D341Med (cell line): ENCODE measurements around the gene GJB6.

Experiments used
- DNase-seq: peaks from one replicate; pipeline ENCODE4 v3.0.0; 2012; ENCODE audit warnings: low spot score

GJB6 gene

DNA sequence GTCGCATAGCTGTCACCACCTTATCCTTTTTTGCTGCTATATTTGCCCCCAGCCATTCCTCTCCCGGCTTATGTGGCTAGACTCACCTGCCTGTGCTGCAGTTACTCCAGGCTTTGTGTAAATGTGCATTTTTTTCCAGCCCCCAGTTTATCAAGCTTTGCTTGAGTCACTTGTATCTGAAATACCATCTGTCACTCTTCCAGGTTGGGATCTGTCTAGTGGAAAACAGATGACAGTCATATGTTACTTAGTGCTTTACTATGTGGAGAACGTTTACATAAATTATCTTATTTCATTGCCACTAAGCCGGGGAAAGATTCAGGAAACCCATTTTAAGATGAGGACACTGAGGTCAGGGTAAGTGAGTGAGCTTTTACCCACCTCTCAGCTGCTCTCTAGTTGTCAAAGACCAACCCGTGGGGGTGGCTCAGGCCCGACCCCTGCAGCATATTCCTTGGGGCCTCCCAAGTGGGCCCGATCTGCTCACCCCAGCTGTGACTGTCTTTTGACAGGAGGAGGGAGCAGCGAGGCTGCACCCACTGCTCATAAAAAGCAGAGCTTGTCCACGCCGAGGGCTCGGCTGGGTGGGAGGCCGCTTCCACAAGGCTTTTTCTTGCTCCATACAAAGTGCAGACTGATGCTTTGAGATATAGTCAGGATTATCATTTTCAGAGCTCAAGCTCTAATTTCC, 46.6 kb downstream of the GJB6 start:
- DNase-seq, result no peak

DNA sequence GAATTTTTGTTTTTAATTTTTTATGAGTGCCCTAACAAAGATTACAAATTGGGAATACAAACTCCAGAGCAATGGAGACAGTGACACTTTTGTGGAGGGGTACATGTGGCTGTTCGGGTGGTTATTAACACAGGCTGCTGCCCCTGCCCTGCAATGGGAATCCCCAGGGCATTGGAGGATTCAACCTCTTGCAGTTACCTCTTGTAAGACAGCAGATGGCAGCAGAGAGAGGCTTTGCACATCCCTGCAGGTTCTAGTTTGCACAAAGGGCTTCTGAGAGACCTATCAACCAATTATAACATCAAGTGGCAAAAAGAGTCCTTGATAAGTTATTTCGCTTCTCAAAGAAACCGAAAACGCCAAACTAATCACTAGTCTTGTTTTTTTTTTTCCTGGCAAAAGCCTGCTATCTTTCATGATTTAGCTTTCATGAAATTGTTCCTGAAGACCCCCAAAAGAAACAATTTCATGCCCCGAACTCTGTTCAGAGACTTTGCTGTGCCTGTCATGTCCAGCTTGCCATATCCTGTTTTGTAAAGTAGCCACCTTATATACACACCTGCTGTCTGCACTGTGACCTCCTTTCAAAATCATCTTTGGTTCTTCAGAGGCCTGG, 49.8 kb downstream of the GJB6 start:
- peak; percentile 81 for DNase-seq

GRCh38 chr13:20181188-20181587, 50.9 kb downstream of the GJB6 start:
- no peak for DNase-seq

DNA sequence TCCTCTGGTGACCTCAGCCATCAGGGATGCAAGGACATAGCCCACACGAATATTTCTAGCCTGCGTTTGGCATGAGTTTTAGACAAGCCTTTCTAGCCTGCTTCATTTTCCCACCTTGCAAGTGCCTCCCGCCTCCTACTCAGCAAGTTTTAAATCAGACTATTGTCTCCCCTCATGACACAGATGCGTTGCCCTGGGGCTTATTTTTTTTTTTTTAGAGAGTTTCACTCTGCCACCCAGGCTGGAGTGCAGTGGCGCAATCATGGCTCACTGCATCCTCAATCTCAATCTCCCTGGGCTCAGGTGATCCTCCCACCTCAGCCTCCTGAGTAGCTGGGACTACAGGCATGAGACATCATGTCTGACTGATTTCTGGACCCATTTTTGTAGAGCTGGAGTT, 54.0 kb downstream of the GJB6 start:
- no peak for DNase-seq

DNA sequence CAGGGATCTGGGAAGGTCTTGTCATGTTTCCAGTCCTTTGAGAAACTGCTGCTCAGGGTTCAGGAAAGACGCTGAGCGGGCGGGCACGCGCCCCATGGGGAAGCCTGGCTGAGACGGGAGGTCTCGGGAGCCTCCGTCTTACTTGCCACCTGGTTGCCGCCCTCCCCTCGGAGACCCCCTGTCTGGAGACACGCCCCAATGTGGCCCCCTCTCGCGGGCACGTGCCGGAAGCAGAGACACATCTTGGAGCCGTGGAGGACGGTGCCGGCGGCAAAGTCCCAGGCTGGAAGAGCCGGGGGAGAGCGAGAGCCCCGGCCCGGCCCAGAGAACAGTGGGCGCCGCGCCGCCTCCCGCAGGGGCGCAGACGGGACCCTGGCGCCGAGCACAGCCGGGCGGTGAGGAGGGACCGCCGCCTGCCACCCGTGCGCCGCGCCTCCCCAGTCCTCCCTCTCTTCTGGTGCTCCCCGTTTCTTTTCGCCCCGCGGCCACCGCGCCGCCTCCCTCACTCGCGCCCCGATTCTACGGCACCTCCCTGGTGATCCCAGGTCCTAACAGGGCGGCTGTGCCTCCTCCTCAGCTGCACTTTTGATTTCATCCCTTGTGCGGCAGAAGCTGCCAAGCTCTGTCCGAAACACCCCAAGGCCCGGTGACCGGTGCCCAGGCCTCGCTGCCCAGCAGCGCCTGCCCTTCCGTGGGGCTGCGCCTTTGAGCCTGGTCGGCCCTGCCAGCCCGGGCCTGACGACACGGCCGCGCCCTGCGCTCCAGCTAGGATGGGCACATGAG, 54.9 kb downstream of the GJB6 start:
- no peak for DNase-seq

DNA sequence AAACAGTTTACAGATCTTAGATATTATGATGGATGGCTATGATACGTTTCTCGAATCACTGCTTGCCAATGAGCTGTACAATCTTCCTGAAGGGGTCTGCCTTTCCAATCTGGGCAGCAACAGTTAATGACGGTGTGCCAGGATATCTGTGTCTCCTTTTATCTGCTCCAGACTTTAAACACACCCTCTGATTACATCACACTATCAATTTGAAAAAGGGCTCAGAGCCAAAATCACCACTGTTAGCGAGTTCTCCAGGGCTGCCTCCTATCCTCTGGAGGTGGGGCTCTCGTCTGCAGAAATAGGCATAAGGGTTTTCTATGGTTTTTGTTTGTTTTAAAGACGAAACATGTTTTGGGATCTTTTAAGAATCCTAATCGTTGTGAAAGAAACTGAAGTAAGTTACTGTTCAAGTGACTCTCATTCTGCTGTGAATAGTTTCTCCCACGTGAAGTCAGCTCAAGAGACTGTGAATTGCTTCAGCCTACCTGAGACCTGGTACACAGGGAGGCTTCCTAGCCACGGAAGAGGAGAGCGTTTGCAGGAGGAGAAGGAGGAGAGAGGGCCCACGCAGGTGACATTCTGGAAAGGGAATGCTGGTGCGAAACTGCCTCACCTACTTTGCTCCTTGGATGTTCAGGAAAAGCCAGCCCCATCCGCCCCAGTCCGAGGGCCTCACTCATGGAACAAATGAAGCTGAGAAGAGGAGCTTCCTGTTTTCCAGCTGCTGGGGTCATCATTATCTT, 56.0 kb downstream of the GJB6 start:
- DNase-seq, result no peak

- DNase-seq, result no peak
Observed at GRCh38 chr13:20175406-20175794, 56.7 kb downstream of the GJB6 start.

DNA sequence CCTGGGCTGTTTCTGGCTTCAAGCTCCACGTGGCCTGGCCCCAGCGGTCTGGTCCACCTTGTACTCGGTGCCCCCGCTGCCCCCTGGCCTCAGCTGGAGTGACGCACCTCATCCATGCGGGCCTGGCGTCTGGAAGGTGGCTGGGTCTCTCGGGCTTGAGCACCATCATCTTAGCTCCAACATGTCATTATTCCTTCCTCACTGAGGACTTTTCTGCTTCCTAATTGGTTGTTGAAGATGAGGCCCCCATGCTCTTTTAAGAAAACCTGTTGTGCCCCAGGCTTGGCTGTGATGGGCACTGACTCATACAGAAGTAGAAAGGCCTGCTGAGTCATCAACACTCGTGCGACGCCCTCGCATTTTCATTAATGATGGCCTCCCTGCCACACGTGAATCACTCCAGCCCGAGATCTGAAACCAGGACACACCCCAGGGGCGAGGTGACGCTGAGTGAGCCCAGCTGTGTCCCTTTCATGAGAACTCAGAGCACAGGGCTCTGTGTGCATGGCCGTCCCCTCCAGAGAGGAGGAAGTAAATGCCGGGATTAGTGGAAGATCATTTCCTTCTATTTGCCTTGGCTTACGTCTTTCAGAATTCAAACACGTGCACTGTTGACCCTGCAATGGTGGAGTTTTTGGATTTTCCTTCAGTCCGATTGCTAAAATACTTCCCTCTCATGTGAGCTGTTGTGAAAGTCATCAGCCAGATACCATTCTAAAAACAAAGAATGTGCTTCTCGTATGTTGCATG, 57.3 kb downstream of the GJB6 start:
- no peak for DNase-seq

GRCh38 chr13:20173116-20173746, 58.9 kb downstream of the GJB6 start:
- DNase-seq, result no peak
